HepG2 (cell line): ENCODE results near the gene CACNG5. TPM values are rescaled to one million over a fixed set of nuclear protein-coding genes. Genes with fewer than 3 reads are reported as not detected.

Source experiments
- ATAC-seq: fragments of 200-7000 bp; cut with Tn5 transposase; 3 replicates; pipeline ENCODE4 v1.9.1; 2020; ENCODE audit warnings: mild to moderate bottlenecking, moderate library complexity
- BruUV-seq: library from RNA; stranded (reverse); fragments of 400-500 nt; replicated peaks from 2 replicates; lab custom pipeline; 2021; lab: Mats Ljungman, UMichigan
- CTCF ChIA-PET: fragments of 300-600 bp; formaldehyde crosslinking; extraction: SDS; loops from one replicate; lab custom pipeline; 2021; ENCODE audit warnings: low total read pairs, inconsistent platforms, low intra/inter-chr PET ratio; lab: Yijun Ruan, JAX
- POLR2A ChIA-PET: fragments of 350-600 bp; sonication (Branson Sonifier 250); formaldehyde crosslinking; loops from one replicate; lab custom pipeline; 2020; ENCODE audit warnings: antibody characterized with exemption, inconsistent platforms; lab: Yijun Ruan, JAX
- DNase-seq: peaks from one replicate; pipeline ENCODE4 v3.0.0-alpha.2; 2015; ENCODE audit warnings: low spot score
- FAIRE-seq: peaks from 3 replicates; lab custom pipeline; 2011; peaks lifted over from hg19 to GRCh38; lab: Jason Lieb, UNC
- H2AFZ ChIP-seq: one replicate; pipeline ENCODE4 v1.6.1; 2011; ENCODE audit warnings: low read length, inconsistent platforms
- H3K27ac ChIP-seq: fragments of 300-600 bp; 3 replicates; pipeline ENCODE4 v1.8.0; 2011; ENCODE audit warnings: mixed run types, mild to moderate bottlenecking, mixed read lengths, low read length, inconsistent platforms; ENCODE audit not compliant: insufficient read depth; ENCODE audit errors: extremely low read length
- H3K27me3 ChIP-seq, 2 experiments: fragments of 200-600 bp in 1 of 2; 2 replicates in 1 of 2; 3 replicates in 1 of 2; pipeline versions ENCODE4 v1.6.0 to v1.8.0; 2011; ENCODE audit warnings: low read length in 2 of 2, mild to moderate bottlenecking in 2 of 2, moderate library complexity in 2 of 2, inconsistent platforms in 1 of 2; ENCODE audit not compliant: insufficient read depth in 2 of 2, control insufficient read depth in 1 of 2
- H3K36me3 ChIP-seq, 2 experiments: fragments of 200-600 bp in 1 of 2; replicated peaks in 1 of 2; 2 replicates in 1 of 2; 3 replicates in 1 of 2; pipeline versions ENCODE4 v1.5.1 to v1.8.0; 2011; ENCODE audit warnings: low read length in 2 of 2, inconsistent platforms in 1 of 2; ENCODE audit not compliant: insufficient read depth in 2 of 2, control insufficient read depth in 1 of 2
- H3K4me1 ChIP-seq: 2 replicates; pipeline ENCODE4 v1.5.1; 2012; ENCODE audit warnings: low read length, inconsistent platforms; ENCODE audit not compliant: insufficient read depth
- H3K4me2 ChIP-seq: 2 replicates; pipeline ENCODE4 v1.6.0; 2011; ENCODE audit warnings: low read depth, low read length, inconsistent platforms
- H3K4me3 ChIP-seq, 3 experiments: fragments of 200-600 bp in 1 of 3; sonication (generic), shearing (Covaris generic) in 1 of 3; replicated peaks in 1 of 3; 2 replicates each; pipeline ENCODE4 v1.5.1; 2011 to 2016; ENCODE audit warnings: low read length in 3 of 3, inconsistent platforms in 2 of 3, low read depth in 2 of 3, mild to moderate bottlenecking in 2 of 3, control low read depth in 1 of 3, mixed read lengths in 1 of 3; ENCODE audit not compliant: insufficient read depth in 1 of 3
- H3K79me2 ChIP-seq: one replicate; pipeline ENCODE4 v1.6.1; 2011; ENCODE audit warnings: low read length, inconsistent platforms; ENCODE audit not compliant: insufficient read depth
- H3K9ac ChIP-seq: 2 replicates; pipeline ENCODE4 v1.6.0; 2011; ENCODE audit warnings: mild to moderate bottlenecking, low read depth, low read length, inconsistent platforms; ENCODE audit not compliant: insufficient read depth
- H3K9me3 ChIP-seq: 2 replicates; pipeline ENCODE4 v1.5.1; 2012; ENCODE audit warnings: mild to moderate bottlenecking, low read length
- H4K20me1 ChIP-seq: 2 replicates; pipeline ENCODE4 v1.6.0; 2011; ENCODE audit warnings: inconsistent platforms, mild to moderate bottlenecking, low read length, moderate library complexity; ENCODE audit not compliant: insufficient read depth
- CSRNP1 ChIP-seq: sonication (generic); formaldehyde crosslinking; IDR thresholded peaks from 2 replicates; pipeline ENCODE4 v1.8.1; 2023; ENCODE audit warnings: mild to moderate bottlenecking, missing genetic modification reagents
- EED ChIP-seq: sonication (generic); formaldehyde crosslinking; IDR thresholded peaks from 2 replicates; pipeline ENCODE4 v1.5.0; 2020; ENCODE audit warnings: mild to moderate bottlenecking, missing genetic modification reagents
- FOSL1 ChIP-seq: sonication (generic); formaldehyde crosslinking; IDR thresholded peaks from 2 replicates; pipeline ENCODE4 v1.9.0; 2021; ENCODE audit warnings: missing genetic modification reagents, borderline replicate concordance
- GATAD1 ChIP-seq: IDR thresholded peaks from 2 replicates; pipeline ENCODE4 v1.6.1; 2016; ENCODE audit warnings: missing genetic modification reagents, missing compliant biosample characterization
- GZF1 ChIP-seq: sonication (generic); formaldehyde crosslinking; IDR thresholded peaks from 2 replicates; pipeline ENCODE4 v1.5.1; 2020; ENCODE audit warnings: mild to moderate bottlenecking, missing genetic modification reagents
- HNF4A ChIP-seq: sonication (generic); formaldehyde crosslinking; IDR thresholded peaks from 2 replicates; pipeline ENCODE4 v1.4.0; 2020; ENCODE audit warnings: missing genetic modification reagents
- KDM4B ChIP-seq: sonication (generic); formaldehyde crosslinking; IDR thresholded peaks from 2 replicates; pipeline ENCODE4 v1.4.0; 2020; ENCODE audit warnings: missing genetic modification reagents
- NFIB ChIP-seq: sonication (generic); formaldehyde crosslinking; IDR thresholded peaks from 2 replicates; pipeline ENCODE4 v1.9.0; 2021; ENCODE audit warnings: missing genetic modification reagents, mild to moderate bottlenecking, borderline replicate concordance
- ZNF136 ChIP-seq: sonication (generic); formaldehyde crosslinking; IDR thresholded peaks from 2 replicates; pipeline ENCODE4 v1.8.1; 2022; ENCODE audit warnings: low read depth, mild to moderate bottlenecking, moderate library complexity, missing genetic modification reagents
- ZNF33B ChIP-seq: sonication (generic); formaldehyde crosslinking; IDR thresholded peaks from 2 replicates; pipeline ENCODE4 v1.5.1; 2020; ENCODE audit warnings: mild to moderate bottlenecking, missing genetic modification reagents
- ZNF431 ChIP-seq: sonication (generic); formaldehyde crosslinking; IDR thresholded peaks from 2 replicates; pipeline ENCODE4 v1.9.0; 2022; ENCODE audit warnings: missing genetic modification reagents, low read depth, mild to moderate bottlenecking, borderline replicate concordance
- ZNF7 ChIP-seq: IDR thresholded peaks from 2 replicates; pipeline ENCODE4 v1.6.1; 2016; ENCODE audit warnings: missing biosample characterization, missing genetic modification reagents
- WGBS: methylation state at CpG from one replicate; pipeline ENCODE4 v1.1.6; 2017; ENCODE audit warnings: low lambda C conversion rate; 5-methylcytosine and 5-hydroxymethylcytosine counted together
- in situ Hi-C: cut with HindIII; loops from 2 replicates; pipeline ENCODE4 v1.10.0; 2017; ENCODE audit warnings: low pct_unique_long_range_greater_than_20kb; ENCODE audit not compliant: extremely low pct_ligation_motif_present
- intact Hi-C: fragments of 100-400 bp; cut with micrococcal nuclease; formaldehyde crosslinking; loops from one replicate; pipeline ENCODE4 v1.10.0; 2022; ENCODE audit not compliant: unreplicated experiment
- polyA plus RNA-seq, 8 experiments: library from polyadenylated mRNA; depleted of rRNA in 3 of 8; stranded (reverse) in 7 of 8; unstranded in 1 of 8; fragments of >200 nt; fragmentation: Illumina TruSeq in 4 of 8; extraction: Trizol in 4 of 8; gene quantifications; 2 replicates each; pipeline versions ENCODE4 v1.2.1 to v1.2.3, GENCODE V29; 2011 to 2016; ENCODE audit warnings: low read depth in 4 of 8, missing spikeins in 1 of 8, mixed read lengths in 1 of 8; ENCODE audit not compliant: insufficient read depth in 1 of 8
- total RNA-seq, 5 experiments: library from RNA; depleted of rRNA; stranded (reverse); fragments of >200 nt; fragmentation: Illumina TruSeq; extraction: Trizol; gene quantifications; 2 replicates each; pipeline ENCODE4 v1.2.3, GENCODE V29; 2016; ENCODE audit warnings: low read depth in 1 of 5
- TF ChIP-seq, protein P1 (sequence below): sonication (generic); formaldehyde crosslinking; IDR thresholded peaks from 2 replicates; pipeline ENCODE4 v1.4.0; 2020; ENCODE audit warnings: mild to moderate bottlenecking, missing genetic modification reagents
- TF ChIP-seq, protein P2 (sequence below): sonication (generic); formaldehyde crosslinking; IDR thresholded peaks from 2 replicates; pipeline ENCODE4 v1.5.0; 2020; ENCODE audit warnings: missing genetic modification reagents
- TF ChIP-seq, protein P3 (sequence below): sonication (generic); formaldehyde crosslinking; IDR thresholded peaks from 2 replicates; pipeline ENCODE4 v1.4.0; 2020; ENCODE audit warnings: missing genetic modification reagents; ENCODE audit errors: not compliant biosample characterization

The CACNG5 gene
- total and polyA plus RNA-seq, 2 of the 13 experiments (the other 11 are each of a cell fraction or from before 2014, with no cell fraction given): not detected

DNA sequence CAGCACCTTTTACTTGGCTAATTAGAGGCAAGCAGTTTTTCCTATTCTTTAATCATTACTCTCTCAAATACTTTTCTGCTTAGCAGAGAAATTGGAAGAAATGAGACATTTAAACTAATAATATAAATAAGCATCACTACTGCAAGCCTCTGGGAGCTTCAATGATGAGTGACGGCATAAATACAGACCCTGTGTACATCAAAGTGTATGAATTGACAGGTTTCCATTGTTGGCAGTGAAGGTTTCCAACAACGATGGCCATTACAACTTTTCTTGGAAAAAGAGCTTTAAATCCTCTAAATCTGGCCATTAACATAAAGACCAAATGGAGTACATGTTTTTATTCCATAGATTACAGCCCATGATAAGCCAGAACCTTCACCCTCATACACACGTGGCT is 39.4 kb upstream of the CACNG5 start (continued):
- TF ChIP-seq, protein P1, sequence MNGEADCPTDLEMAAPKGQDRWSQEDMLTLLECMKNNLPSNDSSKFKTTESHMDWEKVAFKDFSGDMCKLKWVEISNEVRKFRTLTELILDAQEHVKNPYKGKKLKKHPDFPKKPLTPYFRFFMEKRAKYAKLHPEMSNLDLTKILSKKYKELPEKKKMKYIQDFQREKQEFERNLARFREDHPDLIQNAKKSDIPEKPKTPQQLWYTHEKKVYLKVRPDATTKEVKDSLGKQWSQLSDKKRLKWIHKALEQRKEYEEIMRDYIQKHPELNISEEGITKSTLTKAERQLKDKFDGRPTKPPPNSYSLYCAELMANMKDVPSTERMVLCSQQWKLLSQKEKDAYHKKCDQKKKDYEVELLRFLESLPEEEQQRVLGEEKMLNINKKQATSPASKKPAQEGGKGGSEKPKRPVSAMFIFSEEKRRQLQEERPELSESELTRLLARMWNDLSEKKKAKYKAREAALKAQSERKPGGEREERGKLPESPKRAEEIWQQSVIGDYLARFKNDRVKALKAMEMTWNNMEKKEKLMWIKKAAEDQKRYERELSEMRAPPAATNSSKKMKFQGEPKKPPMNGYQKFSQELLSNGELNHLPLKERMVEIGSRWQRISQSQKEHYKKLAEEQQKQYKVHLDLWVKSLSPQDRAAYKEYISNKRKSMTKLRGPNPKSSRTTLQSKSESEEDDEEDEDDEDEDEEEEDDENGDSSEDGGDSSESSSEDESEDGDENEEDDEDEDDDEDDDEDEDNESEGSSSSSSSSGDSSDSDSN (CRISPR knock-in tag): no peak
- TF ChIP-seq KDM4B (CRISPR knock-in tag) (no peak), FOSL1 (CRISPR knock-in tag) (no peak), EED (CRISPR knock-in tag) (no peak), ZNF431 (CRISPR knock-in tag) (no peak)
- TF ChIP-seq, all 625 proteins: peak for 0

- WGBS: 88% methylated on average over 10 of the region's 10 CpGs
- no peak overlapping the region for H3K9ac ChIP-seq
- POLR2A ChIA-PET: no interaction called here
- no peak overlapping the region for H3K4me3 ChIP-seq
- no TSS peak for BruUV-seq
- intact Hi-C loops: no loop called here
- H3K36me3 ChIP-seq: peaks cover 6 to 30% of the 10 kb centered on the region in 2 experiments; a peak in 4 of 5 replicates
- CTCF ChIA-PET: no interaction called here
- ATAC-seq (no peak), DNase-seq (no peak), FAIRE-seq (no peak)
- no peaks in the 10 kb centered on the region for H3K9me3 ChIP-seq
- H4K20me1 ChIP-seq: no peaks in the 10 kb centered on the region
- H3K79me2 ChIP-seq: no peaks in the 10 kb centered on the region
- no peak overlapping the region for H2AFZ ChIP-seq
- in situ Hi-C loops: no loop called here
- H3K27me3 ChIP-seq: no peaks in the 10 kb centered on the region
- no peak overlapping the region for H3K27ac ChIP-seq
- H3K4me1 ChIP-seq: no peaks in the 10 kb centered on the region
- TF ChIP-seq GATAD1 (CRISPR knock-in tag) (no peak), ZNF136 (CRISPR knock-in tag) (no peak), HNF4A (CRISPR knock-in tag) (no peak), ZNF33B (CRISPR knock-in tag) (no peak), CSRNP1 (CRISPR knock-in tag) (no peak), GZF1 (CRISPR knock-in tag) (no peak), NFIB (CRISPR knock-in tag) (no peak), ZNF7 (CRISPR knock-in tag) (no peak)
- TF ChIP-seq, protein P2, sequence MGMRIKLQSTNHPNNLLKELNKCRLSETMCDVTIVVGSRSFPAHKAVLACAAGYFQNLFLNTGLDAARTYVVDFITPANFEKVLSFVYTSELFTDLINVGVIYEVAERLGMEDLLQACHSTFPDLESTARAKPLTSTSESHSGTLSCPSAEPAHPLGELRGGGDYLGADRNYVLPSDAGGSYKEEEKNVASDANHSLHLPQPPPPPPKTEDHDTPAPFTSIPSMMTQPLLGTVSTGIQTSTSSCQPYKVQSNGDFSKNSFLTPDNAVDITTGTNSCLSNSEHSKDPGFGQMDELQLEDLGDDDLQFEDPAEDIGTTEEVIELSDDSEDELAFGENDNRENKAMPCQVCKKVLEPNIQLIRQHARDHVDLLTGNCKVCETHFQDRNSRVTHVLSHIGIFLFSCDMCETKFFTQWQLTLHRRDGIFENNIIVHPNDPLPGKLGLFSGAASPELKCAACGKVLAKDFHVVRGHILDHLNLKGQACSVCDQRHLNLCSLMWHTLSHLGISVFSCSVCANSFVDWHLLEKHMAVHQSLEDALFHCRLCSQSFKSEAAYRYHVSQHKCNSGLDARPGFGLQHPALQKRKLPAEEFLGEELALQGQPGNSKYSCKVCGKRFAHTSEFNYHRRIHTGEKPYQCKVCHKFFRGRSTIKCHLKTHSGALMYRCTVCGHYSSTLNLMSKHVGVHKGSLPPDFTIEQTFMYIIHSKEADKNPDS (CRISPR knock-in tag): no peak
- TF ChIP-seq, protein P3, sequence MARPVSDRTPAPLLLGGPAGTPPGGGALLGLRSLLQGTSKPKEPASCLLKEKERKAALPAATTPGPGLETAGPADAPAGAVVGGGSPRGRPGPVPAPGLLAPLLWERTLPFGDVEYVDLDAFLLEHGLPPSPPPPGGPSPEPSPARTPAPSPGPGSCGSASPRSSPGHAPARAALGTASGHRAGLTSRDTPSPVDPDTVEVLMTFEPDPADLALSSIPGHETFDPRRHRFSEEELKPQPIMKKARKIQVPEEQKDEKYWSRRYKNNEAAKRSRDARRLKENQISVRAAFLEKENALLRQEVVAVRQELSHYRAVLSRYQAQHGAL (CRISPR knock-in tag): no peak
- H3K4me2 ChIP-seq: no peak overlapping the region
These were observed 34.9 kb upstream of the CACNG5 start for GRCh38 chr17:66799849-66800537.
